ENCODE data around the gene TRIM68.

GRCh38 chr11:4589017-4589416 is 19.0 kb downstream of the TRIM68 start:
- TF ChIP-seq EZH2phosphoT487 (IDR thresholded peaks at IDR 0.05) (no peak), EZH2 (IDR thresholded peaks at IDR 0.05) (no peak)

Data from neural progenitor cell (in vitro differentiated cells).